SU-DHL-6 (cell line): ENCODE measurements around the gene UVSSA.

Experiments used
- EZH2phosphoT487 ChIP-seq: fragments of 200-600 bp; sonication (generic), shearing (Covaris generic); conservative IDR thresholded peaks from 2 replicates; pipeline ENCODE4 v1.6.1; 2018; ENCODE audit warnings: mild to moderate bottlenecking, antibody characterized with exemption, low read length, moderate library complexity, mixed read lengths
- TF ChIP-seq, protein P1 (sequence below): fragments of 200-600 bp; sonication (generic); IDR thresholded peaks from one replicate; pipeline ENCODE4 v1.5.1; 2017; ENCODE audit warnings: antibody characterized with exemption, mild to moderate bottlenecking, low read length, moderate library complexity; ENCODE audit not compliant: insufficient read depth, poor library complexity, severe bottlenecking

DNA sequence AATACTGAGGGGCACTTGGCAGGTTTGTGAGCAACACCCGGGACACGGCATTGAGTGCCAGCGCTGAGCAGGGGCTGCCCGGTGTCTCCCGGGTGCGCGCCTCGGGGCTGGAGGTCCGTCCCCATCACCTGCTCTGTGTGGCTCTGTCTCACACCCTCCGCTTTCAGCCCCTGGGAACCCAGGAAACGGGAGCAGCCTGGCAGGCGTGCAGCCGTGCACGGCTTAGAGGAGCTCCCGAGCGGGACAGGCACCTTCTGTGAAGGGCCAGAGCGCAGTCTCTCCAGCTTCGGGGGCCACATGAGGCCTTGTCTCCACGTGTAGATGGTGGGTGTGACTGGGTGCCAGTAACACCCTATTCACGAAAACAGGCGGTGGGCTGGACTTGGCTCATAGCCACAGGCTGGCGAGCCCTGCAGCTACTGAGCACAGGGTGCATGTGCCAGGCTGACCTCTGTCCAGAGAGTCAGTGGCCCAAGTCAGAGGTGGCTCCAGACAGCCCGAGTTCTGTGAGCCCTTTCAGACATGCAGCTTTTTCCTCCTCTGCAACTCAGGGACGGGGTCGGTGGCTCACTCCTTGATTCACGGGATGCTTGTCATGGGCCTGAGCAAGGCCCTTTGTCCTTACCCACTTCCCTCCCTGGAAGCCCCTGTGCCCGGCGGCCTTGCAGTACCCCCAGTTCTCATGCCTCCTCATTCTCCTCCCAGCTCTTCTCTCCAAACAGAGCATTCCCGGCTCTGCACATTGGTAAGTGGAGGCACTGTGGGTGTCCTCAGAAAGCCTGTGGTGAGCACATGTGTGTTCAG is 23.5 kb downstream of the UVSSA start:
- TF ChIP-seq, protein P1, sequence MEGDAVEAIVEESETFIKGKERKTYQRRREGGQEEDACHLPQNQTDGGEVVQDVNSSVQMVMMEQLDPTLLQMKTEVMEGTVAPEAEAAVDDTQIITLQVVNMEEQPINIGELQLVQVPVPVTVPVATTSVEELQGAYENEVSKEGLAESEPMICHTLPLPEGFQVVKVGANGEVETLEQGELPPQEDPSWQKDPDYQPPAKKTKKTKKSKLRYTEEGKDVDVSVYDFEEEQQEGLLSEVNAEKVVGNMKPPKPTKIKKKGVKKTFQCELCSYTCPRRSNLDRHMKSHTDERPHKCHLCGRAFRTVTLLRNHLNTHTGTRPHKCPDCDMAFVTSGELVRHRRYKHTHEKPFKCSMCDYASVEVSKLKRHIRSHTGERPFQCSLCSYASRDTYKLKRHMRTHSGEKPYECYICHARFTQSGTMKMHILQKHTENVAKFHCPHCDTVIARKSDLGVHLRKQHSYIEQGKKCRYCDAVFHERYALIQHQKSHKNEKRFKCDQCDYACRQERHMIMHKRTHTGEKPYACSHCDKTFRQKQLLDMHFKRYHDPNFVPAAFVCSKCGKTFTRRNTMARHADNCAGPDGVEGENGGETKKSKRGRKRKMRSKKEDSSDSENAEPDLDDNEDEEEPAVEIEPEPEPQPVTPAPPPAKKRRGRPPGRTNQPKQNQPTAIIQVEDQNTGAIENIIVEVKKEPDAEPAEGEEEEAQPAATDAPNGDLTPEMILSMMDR = no peak
- no peak for TF ChIP-seq EZH2phosphoT487
